Gastroesophageal sphincter (tissue), 4 donors: ENCODE results near the gene C4orf46. TPM values are rescaled to one million over a fixed set of nuclear protein-coding genes. Genes with fewer than 3 reads are reported as not detected.
"Not testable (repeated sequence)": the region's sequence is repeated elsewhere in the genome, so short reads cannot be mapped to it uniquely, and the experiment has no call there.

Source experiments
- ATAC-seq: fragments of 150-250 bp; one replicate; pipeline ENCODE4 v1.9.1; 2016; ENCODE audit warnings: mild to moderate bottlenecking, moderate library complexity
- H3K27ac ChIP-seq, 4 donors: fragments of 200-600 bp; sonication (generic) in 3 of 4; 1 replicate in 3 of 4; 2 replicates in 1 of 4; pipeline ENCODE4 v1.5.1; 2016 to 2019
- H3K27me3 ChIP-seq: fragments of 200-600 bp; sonication (generic); one replicate; pipeline ENCODE4 v1.5.1; 2019
- H3K36me3 ChIP-seq, 2 donors: fragments of 200-600 bp; sonication (generic); one replicate each; pipeline ENCODE4 v1.5.1; 2019; ENCODE audit warnings: control low read depth in 1 of 2
- H3K4me1 ChIP-seq, 3 donors: fragments of 200-600 bp; sonication (generic); 1 replicate in 2 of 3; 2 replicates in 1 of 3; pipeline ENCODE4 v1.5.1; 2016 to 2019; ENCODE audit warnings: control low read depth in 2 of 3
- H3K4me3 ChIP-seq, 2 donors: fragments of 200-600 bp; sonication (generic); one replicate each; pipeline ENCODE4 v1.5.1; 2019; ENCODE audit warnings: mild to moderate bottlenecking in 1 of 2, moderate library complexity in 1 of 2
- H3K9me3 ChIP-seq, 3 donors: fragments of 200-600 bp; sonication (generic); one replicate each; pipeline ENCODE4 v1.5.1; 2017 to 2019; ENCODE audit warnings: control low read depth in 2 of 3
- CTCF ChIP-seq, 4 experiments: fragments of 200-600 bp in 2 of 4; fragments of 450-650 bp in 2 of 4; sonication (generic) in 1 of 4; IDR thresholded peaks; one replicate each; pipeline ENCODE4 v1.5.1; 2017 to 2019; ENCODE audit warnings: antibody characterized with exemption in 4 of 4, mild to moderate bottlenecking in 2 of 4, moderate library complexity in 2 of 4
- EP300 ChIP-seq: sonication (generic); formaldehyde crosslinking; IDR thresholded peaks from one replicate; pipeline ENCODE4 v1.6.1; 2017; ENCODE audit warnings: antibody characterized with exemption, mild to moderate bottlenecking
- POLR2A ChIP-seq, 2 donors: fragments of 450-650 bp; IDR thresholded peaks; one replicate each; pipeline ENCODE4 v1.6.1; 2017; ENCODE audit warnings: antibody characterized with exemption in 2 of 2, mild to moderate bottlenecking in 2 of 2, moderate library complexity in 1 of 2
- POLR2AphosphoS5 ChIP-seq: sonication (generic); formaldehyde crosslinking; IDR thresholded peaks from one replicate; pipeline ENCODE4 v1.6.1; 2017; ENCODE audit warnings: antibody characterized with exemption
- WGBS, 2 donors: methylation state at CpG; one replicate each; pipeline ENCODE4 v1.1.5; 2018; ENCODE audit warnings: low coverage in 1 of 2; 5-methylcytosine and 5-hydroxymethylcytosine counted together
- total RNA-seq, 4 donors: library from RNA; depleted of rRNA; stranded (reverse); fragments of >200 nt; gene quantifications; one replicate each; pipeline ENCODE4 v1.1.0, GENCODE V29; 2016

Gene C4orf46
- 1 to 10 TPM; 2.8 to 4.2 (median 3.6) TPM for total RNA-seq

GRCh38 chr4:158671665-158671914, at the start of gene C4orf46:
Gene C4orf46, minus strand, starts transcription at chr4:158671887. Its CDS starts 86 bp downstream, at chr4:158671801.
- Histone ChIP-seq H3K36me3 (no peaks in the 10 kb centered on the region), H3K27me3 (no peaks in the 10 kb centered on the region), H3K4me3 (peak within 1 kb of the TSS; percentile 81 to 93), H3K9me3 (no peaks in the 10 kb centered on the region), H3K27ac (peak within 1 kb of the TSS; percentile 89 to 98 (median 96)), H3K4me1 (peaks cover 2 to 43% (median 9%) of the 10 kb centered on the region in 3 donors)
- TF ChIP-seq EP300 (no peak), POLR2AphosphoS5 (no peak), POLR2A (IDR thresholded peaks at IDR 0.05) (no peak), CTCF (IDR thresholded peaks at IDR 0.05) (no peak)
- ATAC-seq, result peak; percentile 3
- WGBS, 2 donors, result no CpG with 5 or more reads among the region's 20 CpGs

GRCh38 chr4:158715802-158716201, 44.1 kb upstream of the C4orf46 start:
- Histone ChIP-seq H3K36me3 (peaks cover 2 to 98% of the 10 kb centered on the region in 2 donors), H3K9me3 (no peaks in the 10 kb centered on the region), H3K4me1 (no peaks in the 10 kb centered on the region), H3K27ac (no peak overlapping the region), H3K27me3 (no peaks in the 10 kb centered on the region), H3K4me3 (no peak overlapping the region)
- WGBS, 2 donors, result 74 to 80% methylated on average over 3 of the region's 3 CpGs
- no peak for ATAC-seq
- TF ChIP-seq POLR2A (IDR thresholded peaks at IDR 0.05) (no peak), EP300 (no peak), CTCF (IDR thresholded peaks at IDR 0.05) (no peak), POLR2AphosphoS5 (no peak)

GRCh38 chr4:158714937-158715336, 43.2 kb upstream of the C4orf46 start:
- H3K36me3 ChIP-seq, result peaks cover 2 to 100% of the 10 kb centered on the region in 2 donors

GRCh38 chr4:158712622-158713021, 40.9 kb upstream of the C4orf46 start:
- not testable (repeated sequence) for H3K4me3 ChIP-seq, H3K27me3 ChIP-seq, ATAC-seq, H3K9me3 ChIP-seq, H3K4me1 ChIP-seq, H3K27ac ChIP-seq
- WGBS, 2 donors, result 96% methylated on average over 4 of the region's 4 CpGs; no CpG with 5 or more reads in 1 of the 2 donors
- peaks cover 6 to 100% of the 10 kb centered on the region in 2 donors for H3K36me3 ChIP-seq

More at GRCh38 chr4:158714937-158715336, 43.2 kb upstream of the C4orf46 start:
- no peak overlapping the region for H3K4me3 ChIP-seq
- no peak for ATAC-seq
- no peaks in the 10 kb centered on the region for H3K27me3 ChIP-seq
- TF ChIP-seq POLR2AphosphoS5 (no peak), EP300 (no peak), CTCF (IDR thresholded peaks at IDR 0.05) (no peak), POLR2A (IDR thresholded peaks at IDR 0.05) (no peak)
- no peaks in the 10 kb centered on the region for H3K9me3 ChIP-seq
- H3K27ac ChIP-seq, result no peak overlapping the region
- WGBS, 2 donors, result 72 to 82% methylated on average over 3 to 4 of the region's 4 CpGs
- no peaks in the 10 kb centered on the region for H3K4me1 ChIP-seq

- Histone ChIP-seq H3K27me3 (no peaks in the 10 kb centered on the region), H3K9me3 (no peaks in the 10 kb centered on the region), H3K27ac (no peak overlapping the region), H3K36me3 (peaks cover 6 to 100% of the 10 kb centered on the region in 2 donors), H3K4me3 (no peak overlapping the region), H3K4me1 (no peaks in the 10 kb centered on the region)
- TF ChIP-seq CTCF (IDR thresholded peaks at IDR 0.05) (no peak), POLR2AphosphoS5 (no peak), EP300 (no peak), POLR2A (IDR thresholded peaks at IDR 0.05) (no peak)
- ATAC-seq, result no peak
- 50 to 60% methylated on average over 1 of the region's 1 CpG for WGBS, 2 donors
Observed at GRCh38 chr4:158710814-158711213, 39.1 kb upstream of the C4orf46 start.
